ENCODE results near the gene C20orf202. TPM values are rescaled to one million over a fixed set of nuclear protein-coding genes. Genes with fewer than 3 reads are reported as not detected.

The C20orf202 gene
- total and polyA plus RNA-seq, 2 experiments from 2014 or later, result not detected

DNA sequence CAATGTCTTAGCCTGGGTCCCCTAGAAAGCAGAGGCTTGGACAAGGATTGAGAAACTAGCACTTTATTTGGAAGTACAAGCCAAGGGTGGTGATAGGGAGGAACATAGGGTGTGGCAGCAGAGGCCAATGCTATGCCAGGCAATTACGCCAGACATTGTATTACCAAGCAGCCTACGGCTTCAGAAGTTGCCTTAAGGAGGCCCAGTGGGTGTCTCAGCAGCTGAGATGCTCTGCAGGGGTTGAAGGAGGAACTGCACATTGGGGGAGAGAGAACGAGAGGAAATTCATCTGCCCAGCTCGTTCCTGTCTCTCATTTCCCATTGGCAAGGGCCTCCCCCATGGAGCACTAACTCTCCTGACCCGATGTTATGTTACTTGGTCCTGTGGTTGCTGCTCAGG is 859 bp downstream of the C20orf202 start:
- no peak overlapping the region for H3K4me2 ChIP-seq
- H3K4me1 ChIP-seq (ENCODE audit: insufficient read depth), result no peaks in the 10 kb centered on the region
- H3F3A ChIP-seq (replicated peaks; ENCODE audit: low read depth), result no peaks in the 10 kb centered on the region
- Mint-ChIP-seq H3K4me1 (no peaks in the 10 kb centered on the region), H3K4me3 (no peak overlapping the region), H3K36me3 (ENCODE audit: low read depth) (no peaks in the 10 kb centered on the region), H3K27me3 (ENCODE audit: insufficient read depth, low read depth, poor library complexity) (peaks cover 3% of the 10 kb centered on the region), H3K27ac (no peak overlapping the region), H3K9me3 (no peaks in the 10 kb centered on the region)
- H3K27ac ChIP-seq (ENCODE audit: low read depth), result no peak overlapping the region
- no peaks in the 10 kb centered on the region; the same call in 1 of the 2 replicates for H4K20me1 ChIP-seq (replicated peaks; ENCODE audit: insufficient read depth)
- no peak overlapping the region for H2AFZ ChIP-seq
- H3K79me2 ChIP-seq (replicated peaks; ENCODE audit: insufficient read depth), result no peaks in the 10 kb centered on the region
- H3K9me2 ChIP-seq (ENCODE audit: insufficient read depth), result no peaks in the 10 kb centered on the region
- no peak overlapping the region for H3K4me3 ChIP-seq
- no peaks in the 10 kb centered on the region for H3K27me3 ChIP-seq (ENCODE audit: insufficient read depth)
- no peak for DNase-seq (ENCODE audit: low spot score)
- no peaks in the 10 kb centered on the region for H3K36me3 ChIP-seq (ENCODE audit: insufficient read depth)
- TF ChIP-seq ZNF114 (CRISPR knock-in tag; IDR thresholded peaks at IDR 0.05), result no peak
- TF ChIP-seq, protein P1, sequence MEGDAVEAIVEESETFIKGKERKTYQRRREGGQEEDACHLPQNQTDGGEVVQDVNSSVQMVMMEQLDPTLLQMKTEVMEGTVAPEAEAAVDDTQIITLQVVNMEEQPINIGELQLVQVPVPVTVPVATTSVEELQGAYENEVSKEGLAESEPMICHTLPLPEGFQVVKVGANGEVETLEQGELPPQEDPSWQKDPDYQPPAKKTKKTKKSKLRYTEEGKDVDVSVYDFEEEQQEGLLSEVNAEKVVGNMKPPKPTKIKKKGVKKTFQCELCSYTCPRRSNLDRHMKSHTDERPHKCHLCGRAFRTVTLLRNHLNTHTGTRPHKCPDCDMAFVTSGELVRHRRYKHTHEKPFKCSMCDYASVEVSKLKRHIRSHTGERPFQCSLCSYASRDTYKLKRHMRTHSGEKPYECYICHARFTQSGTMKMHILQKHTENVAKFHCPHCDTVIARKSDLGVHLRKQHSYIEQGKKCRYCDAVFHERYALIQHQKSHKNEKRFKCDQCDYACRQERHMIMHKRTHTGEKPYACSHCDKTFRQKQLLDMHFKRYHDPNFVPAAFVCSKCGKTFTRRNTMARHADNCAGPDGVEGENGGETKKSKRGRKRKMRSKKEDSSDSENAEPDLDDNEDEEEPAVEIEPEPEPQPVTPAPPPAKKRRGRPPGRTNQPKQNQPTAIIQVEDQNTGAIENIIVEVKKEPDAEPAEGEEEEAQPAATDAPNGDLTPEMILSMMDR (conservative IDR thresholded peaks at IDR 0.05; ENCODE audit: low read depth in 2 of 2), result no peak
- TF ChIP-seq POLR2AphosphoS5 (IDR thresholded peaks at IDR 0.05; ENCODE audit: low read depth), result no peak
- TF ChIP-seq JUNB (IDR thresholded peaks at IDR 0.05; ENCODE audit: unreplicated experiment), result no peak
- TF ChIP-seq NANOG (IDR thresholded peaks at IDR 0.05; ENCODE audit: borderline replicate concordance), result no peak
- TF ChIP-seq EZH2 (IDR thresholded peaks at IDR 0.05; ENCODE audit: low read depth, unreplicated experiment), result no peak
- TF ChIP-seq, protein P2, sequence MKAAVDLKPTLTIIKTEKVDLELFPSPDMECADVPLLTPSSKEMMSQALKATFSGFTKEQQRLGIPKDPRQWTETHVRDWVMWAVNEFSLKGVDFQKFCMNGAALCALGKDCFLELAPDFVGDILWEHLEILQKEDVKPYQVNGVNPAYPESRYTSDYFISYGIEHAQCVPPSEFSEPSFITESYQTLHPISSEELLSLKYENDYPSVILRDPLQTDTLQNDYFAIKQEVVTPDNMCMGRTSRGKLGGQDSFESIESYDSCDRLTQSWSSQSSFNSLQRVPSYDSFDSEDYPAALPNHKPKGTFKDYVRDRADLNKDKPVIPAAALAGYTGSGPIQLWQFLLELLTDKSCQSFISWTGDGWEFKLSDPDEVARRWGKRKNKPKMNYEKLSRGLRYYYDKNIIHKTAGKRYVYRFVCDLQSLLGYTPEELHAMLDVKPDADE (IDR thresholded peaks at IDR 0.05), result no peak
- no peak for TF ChIP-seq REST (IDR thresholded peaks at IDR 0.05; ENCODE audit: unreplicated experiment)
- no peak for TF ChIP-seq CREB1 (CRISPR knock-in tag; IDR thresholded peaks at IDR 0.05; ENCODE audit: low read depth)
- TF ChIP-seq, protein P3, sequence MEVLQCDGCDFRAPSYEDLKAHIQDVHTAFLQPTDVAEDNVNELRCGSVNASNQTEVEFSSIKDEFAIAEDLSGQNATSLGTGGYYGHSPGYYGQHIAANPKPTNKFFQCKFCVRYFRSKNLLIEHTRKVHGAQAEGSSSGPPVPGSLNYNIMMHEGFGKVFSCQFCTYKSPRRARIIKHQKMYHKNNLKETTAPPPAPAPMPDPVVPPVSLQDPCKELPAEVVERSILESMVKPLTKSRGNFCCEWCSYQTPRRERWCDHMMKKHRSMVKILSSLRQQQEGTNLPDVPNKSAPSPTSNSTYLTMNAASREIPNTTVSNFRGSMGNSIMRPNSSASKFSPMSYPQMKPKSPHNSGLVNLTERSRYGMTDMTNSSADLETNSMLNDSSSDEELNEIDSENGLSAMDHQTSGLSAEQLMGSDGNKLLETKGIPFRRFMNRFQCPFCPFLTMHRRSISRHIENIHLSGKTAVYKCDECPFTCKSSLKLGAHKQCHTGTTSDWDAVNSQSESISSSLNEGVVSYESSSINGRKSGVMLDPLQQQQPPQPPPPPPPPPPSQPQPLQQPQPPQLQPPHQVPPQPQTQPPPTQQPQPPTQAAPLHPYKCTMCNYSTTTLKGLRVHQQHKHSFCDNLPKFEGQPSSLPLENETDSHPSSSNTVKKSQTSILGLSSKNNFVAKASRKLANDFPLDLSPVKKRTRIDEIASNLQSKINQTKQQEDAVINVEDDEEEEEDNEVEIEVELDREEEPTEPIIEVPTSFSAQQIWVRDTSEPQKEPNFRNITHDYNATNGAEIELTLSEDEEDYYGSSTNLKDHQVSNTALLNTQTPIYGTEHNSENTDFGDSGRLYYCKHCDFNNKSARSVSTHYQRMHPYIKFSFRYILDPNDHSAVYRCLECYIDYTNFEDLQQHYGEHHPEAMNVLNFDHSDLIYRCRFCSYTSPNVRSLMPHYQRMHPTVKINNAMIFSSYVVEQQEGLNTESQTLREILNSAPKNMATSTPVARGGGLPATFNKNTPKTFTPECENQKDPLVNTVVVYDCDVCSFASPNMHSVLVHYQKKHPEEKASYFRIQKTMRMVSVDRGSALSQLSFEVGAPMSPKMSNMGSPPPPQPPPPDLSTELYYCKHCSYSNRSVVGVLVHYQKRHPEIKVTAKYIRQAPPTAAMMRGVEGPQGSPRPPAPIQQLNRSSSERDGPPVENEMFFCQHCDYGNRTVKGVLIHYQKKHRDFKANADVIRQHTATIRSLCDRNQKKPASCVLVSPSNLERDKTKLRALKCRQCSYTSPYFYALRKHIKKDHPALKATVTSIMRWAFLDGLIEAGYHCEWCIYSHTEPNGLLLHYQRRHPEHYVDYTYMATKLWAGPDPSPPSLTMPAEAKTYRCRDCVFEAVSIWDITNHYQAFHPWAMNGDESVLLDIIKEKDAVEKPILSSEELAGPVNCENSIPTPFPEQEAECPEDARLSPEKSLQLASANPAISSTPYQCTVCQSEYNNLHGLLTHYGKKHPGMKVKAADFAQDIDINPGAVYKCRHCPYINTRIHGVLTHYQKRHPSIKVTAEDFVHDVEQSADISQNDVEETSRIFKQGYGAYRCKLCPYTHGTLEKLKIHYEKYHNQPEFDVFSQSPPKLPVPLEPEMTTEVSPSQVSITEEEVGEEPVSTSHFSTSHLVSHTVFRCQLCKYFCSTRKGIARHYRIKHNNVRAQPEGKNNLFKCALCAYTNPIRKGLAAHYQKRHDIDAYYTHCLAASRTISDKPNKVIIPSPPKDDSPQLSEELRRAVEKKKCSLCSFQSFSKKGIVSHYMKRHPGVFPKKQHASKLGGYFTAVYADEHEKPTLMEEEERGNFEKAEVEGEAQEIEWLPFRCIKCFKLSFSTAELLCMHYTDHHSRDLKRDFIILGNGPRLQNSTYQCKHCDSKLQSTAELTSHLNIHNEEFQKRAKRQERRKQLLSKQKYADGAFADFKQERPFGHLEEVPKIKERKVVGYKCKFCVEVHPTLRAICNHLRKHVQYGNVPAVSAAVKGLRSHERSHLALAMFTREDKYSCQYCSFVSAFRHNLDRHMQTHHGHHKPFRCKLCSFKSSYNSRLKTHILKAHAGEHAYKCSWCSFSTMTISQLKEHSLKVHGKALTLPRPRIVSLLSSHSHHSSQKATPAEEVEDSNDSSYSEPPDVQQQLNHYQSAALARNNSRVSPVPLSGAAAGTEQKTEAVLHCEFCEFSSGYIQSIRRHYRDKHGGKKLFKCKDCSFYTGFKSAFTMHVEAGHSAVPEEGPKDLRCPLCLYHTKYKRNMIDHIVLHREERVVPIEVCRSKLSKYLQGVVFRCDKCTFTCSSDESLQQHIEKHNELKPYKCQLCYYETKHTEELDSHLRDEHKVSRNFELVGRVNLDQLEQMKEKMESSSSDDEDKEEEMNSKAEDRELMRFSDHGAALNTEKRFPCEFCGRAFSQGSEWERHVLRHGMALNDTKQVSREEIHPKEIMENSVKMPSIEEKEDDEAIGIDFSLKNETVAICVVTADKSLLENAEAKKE (CRISPR knock-in tag; IDR thresholded peaks at IDR 0.05), result no peak
- no peak for TF ChIP-seq EZH2phosphoT487 (IDR thresholded peaks at IDR 0.05; ENCODE audit: unreplicated experiment)
- no peak for TF ChIP-seq ZNF331 (CRISPR knock-in tag; IDR thresholded peaks at IDR 0.05; ENCODE audit: low read depth)
- no peak for TF ChIP-seq STAT1 (IDR thresholded peaks at IDR 0.05; ENCODE audit: unreplicated experiment)
- no peak for ATAC-seq
